BE2C (cell line): ENCODE measurements around the gene LDAH.
A peak's percentile ranks its signal among the peaks of the same experiment; 100 is the strongest.

Source experiments
- DNase-seq: peaks from one replicate; pipeline ENCODE4 v3.0.0-alpha.2; 2020
- H3K27me3 ChIP-seq: fragments of 250-450 bp; sonication (Bioruptor Pico); 2 replicates; pipeline ENCODE4 v1.5.1; 2020; ENCODE audit warnings: mild to moderate bottlenecking
- H3K36me3 ChIP-seq: fragments of 250-450 bp; sonication (Bioruptor Pico); 2 replicates; pipeline ENCODE4 v1.5.1; 2020; ENCODE audit warnings: mild to moderate bottlenecking
- H3K4me1 ChIP-seq: fragments of 250-450 bp; sonication (Bioruptor Pico); 2 replicates; pipeline ENCODE4 v1.5.1; 2020
- H3K4me3 ChIP-seq: 2 replicates; pipeline ENCODE4 v1.5.1; 2011; ENCODE audit warnings: low read depth, low read length
- H3K9me3 ChIP-seq: fragments of 250-450 bp; sonication (Bioruptor Pico); 2 replicates; pipeline ENCODE4 v1.5.1; 2020
- CTCF ChIP-seq: IDR thresholded peaks from 2 replicates; pipeline ENCODE4 v1.5.1; 2012; ENCODE audit warnings: mild to moderate bottlenecking, low read depth, low read length

LDAH gene

GRCh38 chr2:20660506-20661420 lies 162.1 kb downstream of the LDAH start:
- Histone ChIP-seq H3K9me3 (no peaks in the 10 kb centered on the region), H3K4me3 (no peak overlapping the region), H3K27me3 (peaks cover 40% of the 10 kb centered on the region), H3K4me1 (no peaks in the 10 kb centered on the region; the same call in 1 of the 2 replicates), H3K36me3 (no peaks in the 10 kb centered on the region)
- no peak for DNase-seq
- no peak for TF ChIP-seq CTCF

- no peak for TF ChIP-seq CTCF
- no peaks in the 10 kb centered on the region for H3K9me3 ChIP-seq
- H3K36me3 ChIP-seq, result no peaks in the 10 kb centered on the region
- H3K4me1 ChIP-seq, result no peaks in the 10 kb centered on the region
- no peak for DNase-seq
- peaks cover 12% of the 10 kb centered on the region for H3K27me3 ChIP-seq
- H3K4me3 ChIP-seq, result no peak overlapping the region
Observed at GRCh38 chr2:20657522-20658235, 165.2 kb downstream of the LDAH start.

GRCh38 chr2:20656561-20656960 lies 166.3 kb downstream of the LDAH start:
- TF ChIP-seq CTCF, result no peak
- no peak for DNase-seq
- no peak overlapping the region for H3K4me3 ChIP-seq
- H3K4me1 ChIP-seq, result no peaks in the 10 kb centered on the region
- no peaks in the 10 kb centered on the region for H3K9me3 ChIP-seq
- no peaks in the 10 kb centered on the region for H3K36me3 ChIP-seq
- peaks cover 4% of the 10 kb centered on the region for H3K27me3 ChIP-seq

- Histone ChIP-seq H3K27me3 (peaks cover under 1% of the 10 kb centered on the region), H3K4me1 (no peaks in the 10 kb centered on the region), H3K9me3 (no peaks in the 10 kb centered on the region), H3K36me3 (no peaks in the 10 kb centered on the region), H3K4me3 (no peak overlapping the region)
- DNase-seq, result no peak
- no peak for TF ChIP-seq CTCF
Observed at GRCh38 chr2:20654535-20654813, 168.4 kb downstream of the LDAH start.

GRCh38 chr2:20653695-20654534 lies 169.0 kb downstream of the LDAH start:
- Histone ChIP-seq H3K9me3 (no peaks in the 10 kb centered on the region), H3K4me3 (no peak overlapping the region), H3K4me1 (no peaks in the 10 kb centered on the region), H3K36me3 (no peaks in the 10 kb centered on the region), H3K27me3 (no peaks in the 10 kb centered on the region)
- no peak for DNase-seq
- peak; percentile 24; the same call in 1 of the 2 replicates for TF ChIP-seq CTCF
